Measurements from ENCODE around the gene PPL.

DNA sequence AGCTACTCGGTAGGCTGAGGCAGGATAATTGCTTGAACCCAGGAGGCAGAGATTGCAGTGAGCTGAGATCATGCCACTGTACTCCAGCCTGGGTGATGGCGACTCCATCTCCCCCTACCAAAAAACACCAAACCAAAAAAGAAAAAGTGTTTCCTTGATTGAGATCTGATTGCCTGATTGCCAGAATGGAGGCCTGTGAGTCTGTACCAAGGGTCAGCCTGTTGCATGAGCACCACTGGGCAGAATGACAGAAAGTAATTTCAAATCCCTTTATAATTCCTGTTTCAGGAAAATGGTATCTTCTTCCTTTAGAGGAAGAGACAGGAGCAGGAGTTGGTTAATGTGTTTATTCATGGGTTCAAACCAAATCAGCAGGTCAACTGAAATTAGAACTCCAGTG, 81.1 kb downstream of the PPL start:
- TF ChIP-seq, protein P1, sequence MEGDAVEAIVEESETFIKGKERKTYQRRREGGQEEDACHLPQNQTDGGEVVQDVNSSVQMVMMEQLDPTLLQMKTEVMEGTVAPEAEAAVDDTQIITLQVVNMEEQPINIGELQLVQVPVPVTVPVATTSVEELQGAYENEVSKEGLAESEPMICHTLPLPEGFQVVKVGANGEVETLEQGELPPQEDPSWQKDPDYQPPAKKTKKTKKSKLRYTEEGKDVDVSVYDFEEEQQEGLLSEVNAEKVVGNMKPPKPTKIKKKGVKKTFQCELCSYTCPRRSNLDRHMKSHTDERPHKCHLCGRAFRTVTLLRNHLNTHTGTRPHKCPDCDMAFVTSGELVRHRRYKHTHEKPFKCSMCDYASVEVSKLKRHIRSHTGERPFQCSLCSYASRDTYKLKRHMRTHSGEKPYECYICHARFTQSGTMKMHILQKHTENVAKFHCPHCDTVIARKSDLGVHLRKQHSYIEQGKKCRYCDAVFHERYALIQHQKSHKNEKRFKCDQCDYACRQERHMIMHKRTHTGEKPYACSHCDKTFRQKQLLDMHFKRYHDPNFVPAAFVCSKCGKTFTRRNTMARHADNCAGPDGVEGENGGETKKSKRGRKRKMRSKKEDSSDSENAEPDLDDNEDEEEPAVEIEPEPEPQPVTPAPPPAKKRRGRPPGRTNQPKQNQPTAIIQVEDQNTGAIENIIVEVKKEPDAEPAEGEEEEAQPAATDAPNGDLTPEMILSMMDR (conservative IDR thresholded peaks at IDR 0.05 in 1 of 2, IDR thresholded peaks at IDR 0.05 in 1 of 2; ENCODE audit: extremely low read depth in 1 of 2, insufficient read depth in 1 of 2, low read depth in 1 of 2, low read length in 2 of 2) = no peak
- TF ChIP-seq EZH2 (IDR thresholded peaks at IDR 0.05; ENCODE audit: borderline replicate concordance, low read length) = no peak
